GM18870 (cell line): ENCODE results near the gene HDLBP.

Experiments
- ATAC-seq: cut with Tn5 transposase; IDR thresholded peaks from one replicate; pipeline ENCODE4 v1.9.1; 2021; ENCODE audit warnings: moderate library complexity; ENCODE audit not compliant: unreplicated experiment

HDLBP gene

GRCh38 chr2:241315093-241315878, at the start of gene HDLBP:
TSS of gene HDLBP (minus strand) at chr2:241315672. CDS start at chr2:241266869, 48,803 bp downstream.
- ATAC-seq = peak; percentile 51

- no peak for ATAC-seq
Measured at GRCh38 chr2:241364781-241365180, 49.3 kb upstream of the HDLBP start.

- no peak for ATAC-seq
Measured at GRCh38 chr2:241363426-241363825, 48.0 kb upstream of the HDLBP start.

- ATAC-seq = no peak
Measured at GRCh38 chr2:241359481-241360045, 44.1 kb upstream of the HDLBP start.

- ATAC-seq = peak; percentile 46
Measured at GRCh38 chr2:241358470-241358869, 43.0 kb upstream of the HDLBP start.

GRCh38 chr2:241357531-241357930, 42.1 kb upstream of the HDLBP start:
- no peak for ATAC-seq

- ATAC-seq = no peak
Measured at GRCh38 chr2:241356871-241357260, 41.4 kb upstream of the HDLBP start.

GRCh38 chr2:241355983-241356870, 40.8 kb upstream of the HDLBP start, which contains the start of gene FARP2:
TSS of gene FARP2 (plus strand) at chr2:241356285. CDS start at chr2:241373108, 16,823 bp downstream.
- peak; percentile 64 for ATAC-seq

- no peak for ATAC-seq
Measured at GRCh38 chr2:241354668-241355658, 39.5 kb upstream of the HDLBP start.

GRCh38 chr2:241352227-241352626, 36.8 kb upstream of the HDLBP start:
- no peak for ATAC-seq

- no peak for ATAC-seq
Measured at GRCh38 chr2:241351640-241352031, 36.2 kb upstream of the HDLBP start.

- ATAC-seq = no peak
Measured at GRCh38 chr2:241350878-241351639, 35.6 kb upstream of the HDLBP start.

- no peak for ATAC-seq
Measured at GRCh38 chr2:241350530-241350877, 35.0 kb upstream of the HDLBP start.

GRCh38 chr2:241349941-241350340, 34.5 kb upstream of the HDLBP start:
- no peak for ATAC-seq

GRCh38 chr2:241344925-241345651, 29.6 kb upstream of the HDLBP start:
- ATAC-seq = no peak

GRCh38 chr2:241340631-241341163, 25.2 kb upstream of the HDLBP start:
- ATAC-seq = no peak

GRCh38 chr2:241339839-241340630, 24.6 kb upstream of the HDLBP start:
- no peak for ATAC-seq

GRCh38 chr2:241334813-241335212, 19.3 kb upstream of the HDLBP start:
- ATAC-seq = no peak
